GM06990 (cell line): Measurements from ENCODE around the gene VPREB3.

ENCODE experiments used
- DNase-seq: peaks from one replicate; pipeline ENCODE4 v3.0.0-alpha.2; 2011; ENCODE audit not compliant: insufficient read length; ENCODE audit errors: extremely low read depth
- H3K27me3 ChIP-seq: replicated peaks from 2 replicates; pipeline ENCODE4 v1.6.0; 2011; ENCODE audit warnings: low read length; ENCODE audit not compliant: control insufficient read depth, insufficient read depth
- H3K36me3 ChIP-seq: 2 replicates; pipeline ENCODE4 v1.5.1; 2011; ENCODE audit warnings: low read length; ENCODE audit not compliant: control insufficient read depth, insufficient read depth
- H3K4me3 ChIP-seq: replicated peaks from 2 replicates; pipeline ENCODE4 v1.5.1; 2011; ENCODE audit warnings: low read depth, mild to moderate bottlenecking, control low read depth, low read length
- TF ChIP-seq, protein P1 (sequence below): IDR thresholded peaks from 2 replicates; pipeline ENCODE4 v1.5.1; 2011; ENCODE audit warnings: low read length, control low read depth, mild to moderate bottlenecking, inconsistent platforms; ENCODE audit not compliant: insufficient read depth, poor library complexity, severe bottlenecking

VPREB3 gene

DNA sequence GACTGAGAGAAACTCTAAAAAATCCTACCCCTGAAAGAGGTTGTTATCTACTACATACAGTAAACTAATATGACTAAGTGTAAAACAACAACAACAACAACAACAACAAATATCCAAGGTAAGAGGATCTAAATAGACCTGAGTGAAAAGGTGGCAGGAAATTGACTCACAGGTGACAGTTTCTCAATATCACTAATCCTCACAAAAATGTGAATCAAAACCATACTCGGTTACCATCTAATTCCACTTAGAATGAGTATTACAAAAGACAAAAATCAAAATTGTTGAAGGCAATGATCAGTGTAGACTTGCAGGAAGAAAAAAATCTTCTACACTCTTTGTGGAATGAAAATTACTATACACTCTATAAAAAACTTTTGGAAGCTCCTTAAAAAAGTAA lies 46.0 kb downstream of the VPREB3 start:
- Histone ChIP-seq H3K4me3 (no peak overlapping the region), H3K36me3 (peaks cover 15% of the 10 kb centered on the region), H3K27me3 (no peaks in the 10 kb centered on the region)
- TF ChIP-seq, protein P1, sequence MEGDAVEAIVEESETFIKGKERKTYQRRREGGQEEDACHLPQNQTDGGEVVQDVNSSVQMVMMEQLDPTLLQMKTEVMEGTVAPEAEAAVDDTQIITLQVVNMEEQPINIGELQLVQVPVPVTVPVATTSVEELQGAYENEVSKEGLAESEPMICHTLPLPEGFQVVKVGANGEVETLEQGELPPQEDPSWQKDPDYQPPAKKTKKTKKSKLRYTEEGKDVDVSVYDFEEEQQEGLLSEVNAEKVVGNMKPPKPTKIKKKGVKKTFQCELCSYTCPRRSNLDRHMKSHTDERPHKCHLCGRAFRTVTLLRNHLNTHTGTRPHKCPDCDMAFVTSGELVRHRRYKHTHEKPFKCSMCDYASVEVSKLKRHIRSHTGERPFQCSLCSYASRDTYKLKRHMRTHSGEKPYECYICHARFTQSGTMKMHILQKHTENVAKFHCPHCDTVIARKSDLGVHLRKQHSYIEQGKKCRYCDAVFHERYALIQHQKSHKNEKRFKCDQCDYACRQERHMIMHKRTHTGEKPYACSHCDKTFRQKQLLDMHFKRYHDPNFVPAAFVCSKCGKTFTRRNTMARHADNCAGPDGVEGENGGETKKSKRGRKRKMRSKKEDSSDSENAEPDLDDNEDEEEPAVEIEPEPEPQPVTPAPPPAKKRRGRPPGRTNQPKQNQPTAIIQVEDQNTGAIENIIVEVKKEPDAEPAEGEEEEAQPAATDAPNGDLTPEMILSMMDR = no peak
- no peak for DNase-seq

DNA sequence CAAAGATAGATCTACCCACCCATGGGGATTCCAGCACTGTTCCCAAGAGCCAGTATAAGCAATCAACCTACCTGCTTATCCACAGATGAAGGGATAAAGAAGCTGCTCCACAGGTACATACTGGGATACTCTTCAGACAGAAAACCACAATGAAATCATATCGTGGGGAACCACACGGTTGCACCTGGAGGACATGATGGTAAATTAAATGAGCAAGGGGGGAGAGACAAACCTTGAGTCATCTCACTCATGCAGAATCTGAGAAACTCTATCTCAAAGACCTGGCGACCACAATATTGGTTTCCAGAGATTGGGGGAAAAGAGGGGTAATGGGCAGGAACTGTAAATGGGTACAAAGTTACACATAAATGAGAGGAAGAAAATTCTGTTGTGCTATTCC lies 48.9 kb downstream of the VPREB3 start:
- TF ChIP-seq, protein P1 = no peak
- no peak for DNase-seq
- no peak overlapping the region for H3K4me3 ChIP-seq
- H3K27me3 ChIP-seq = no peaks in the 10 kb centered on the region
- H3K36me3 ChIP-seq = peaks cover 8% of the 10 kb centered on the region

DNA sequence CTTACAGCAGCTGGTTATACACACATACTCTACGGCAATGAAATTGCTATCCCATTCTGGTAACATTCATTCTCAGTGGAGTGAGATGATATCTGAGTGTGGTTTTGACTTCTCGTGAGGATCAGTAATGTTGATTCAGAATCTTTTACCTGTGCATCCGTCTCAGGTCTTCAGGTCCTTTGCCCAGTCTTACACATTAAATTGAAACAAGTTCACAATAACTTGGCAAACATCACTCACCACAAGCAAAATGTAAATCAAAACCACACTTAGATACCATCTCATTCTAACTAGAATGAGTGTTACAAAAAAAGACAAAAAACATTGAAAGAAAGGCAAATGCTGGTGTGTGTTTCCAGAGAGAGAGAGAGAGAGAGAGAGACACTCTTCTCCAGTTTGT lies 49.4 kb downstream of the VPREB3 start:
- H3K4me3 ChIP-seq = no peak overlapping the region

DNA sequence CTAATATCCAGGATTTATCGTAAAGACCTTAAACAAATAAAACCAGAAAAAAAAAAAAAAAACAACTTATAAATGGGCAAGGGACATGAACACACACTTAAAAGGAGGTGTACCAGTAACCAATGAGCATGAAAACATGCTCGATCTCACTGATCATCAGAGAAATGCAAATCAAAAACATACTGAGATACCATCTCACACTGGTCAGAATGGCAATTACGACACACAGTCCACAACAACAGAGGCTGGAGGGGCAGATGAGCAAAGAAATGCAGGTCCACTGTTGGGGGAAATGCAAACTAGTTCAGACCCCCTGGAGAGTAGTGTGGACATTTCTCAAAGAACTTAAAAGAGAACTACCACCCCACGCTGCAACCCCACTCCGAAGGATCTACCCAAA lies 50.2 kb downstream of the VPREB3 start:
- TF ChIP-seq, protein P1 = no peak
- Histone ChIP-seq H3K4me3 (no peak overlapping the region), H3K27me3 (no peaks in the 10 kb centered on the region), H3K36me3 (peaks cover 8% of the 10 kb centered on the region)
- DNase-seq = no peak

More for the DNA sequence above, 49.4 kb downstream of the VPREB3 start:
- H3K27me3 ChIP-seq = no peaks in the 10 kb centered on the region
- DNase-seq = no peak
- H3K36me3 ChIP-seq = peaks cover 8% of the 10 kb centered on the region
- TF ChIP-seq, protein P1 = no peak
